PFSK-1 (cell line): ENCODE results near the gene VWA5B2.

Source experiments
- POLR2AphosphoS5 ChIP-seq: IDR thresholded peaks from 2 replicates; pipeline ENCODE4 v1.6.1; 2012; ENCODE audit warnings: low read depth, mild to moderate bottlenecking, control low read depth, low read length, moderate library complexity
- REST ChIP-seq, 2 experiments: IDR thresholded peaks; 2 replicates each; pipeline versions ENCODE4 v1.6.1 to v1.8.0; 2011 to 2012; ENCODE audit warnings: low read depth in 2 of 2, low read length in 2 of 2, control low read depth in 1 of 2, inconsistent platforms in 1 of 2, mild to moderate bottlenecking in 1 of 2, moderate library complexity in 1 of 2; ENCODE audit not compliant: insufficient read depth in 1 of 2
- TAF1 ChIP-seq: IDR thresholded peaks from 2 replicates; pipeline ENCODE4 v1.6.1; 2012; ENCODE audit warnings: low read length, control low read depth, borderline replicate concordance; ENCODE audit not compliant: insufficient read depth

DNA sequence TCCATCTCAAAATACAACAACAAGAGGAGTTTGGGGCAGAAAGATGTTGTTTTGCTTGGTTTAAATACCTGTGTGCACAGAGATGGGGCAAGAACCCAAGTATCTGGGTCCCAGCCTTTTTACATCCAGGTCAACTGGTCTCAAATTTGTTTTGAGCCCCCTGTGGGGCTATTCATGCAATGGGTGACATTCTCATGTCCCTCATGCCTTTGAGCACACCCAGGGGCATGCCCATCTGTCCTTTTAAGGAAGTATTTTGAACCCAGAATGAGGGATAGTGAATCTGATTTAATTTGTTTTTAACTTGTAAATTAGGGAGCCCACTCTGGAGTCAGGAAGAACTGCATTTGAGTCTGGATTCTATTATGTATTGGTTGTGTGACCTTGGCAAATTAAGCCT lies 28.6 kb upstream of the VWA5B2 start:
- TF ChIP-seq POLR2AphosphoS5 (no peak), TAF1 (no peak), REST (IDR thresholded peaks at IDR 0.05; ENCODE audit: insufficient read depth in 1 of 2, low read depth in 2 of 2, low read length in 2 of 2) (no peak)
